HepG2 (cell line): Measurements from ENCODE around the gene RAB34. TPM values are rescaled to one million over a fixed set of nuclear protein-coding genes. Genes with fewer than 3 reads are reported as not detected.

ENCODE experiments used
- ATAC-seq: fragments of 200-7000 bp; cut with Tn5 transposase; 3 replicates; pipeline ENCODE4 v1.9.1; 2020; ENCODE audit warnings: mild to moderate bottlenecking, moderate library complexity
- BruUV-seq: library from RNA; stranded (reverse); fragments of 400-500 nt; replicated peaks from 2 replicates; lab custom pipeline; 2021; lab: Mats Ljungman, UMichigan
- CTCF ChIA-PET: fragments of 300-600 bp; formaldehyde crosslinking; extraction: SDS; loops from one replicate; lab custom pipeline; 2021; ENCODE audit warnings: low total read pairs, inconsistent platforms, low intra/inter-chr PET ratio; lab: Yijun Ruan, JAX
- POLR2A ChIA-PET: fragments of 350-600 bp; sonication (Branson Sonifier 250); formaldehyde crosslinking; loops from one replicate; lab custom pipeline; 2020; ENCODE audit warnings: antibody characterized with exemption, inconsistent platforms; lab: Yijun Ruan, JAX
- DNase-seq: peaks from one replicate; pipeline ENCODE4 v3.0.0-alpha.2; 2015; ENCODE audit warnings: low spot score
- FAIRE-seq: peaks from 3 replicates; lab custom pipeline; 2011; peaks lifted over from hg19 to GRCh38; lab: Jason Lieb, UNC
- H2AFZ ChIP-seq: one replicate; pipeline ENCODE4 v1.6.1; 2011; ENCODE audit warnings: low read length, inconsistent platforms
- H3K27ac ChIP-seq: fragments of 300-600 bp; 3 replicates; pipeline ENCODE4 v1.8.0; 2011; ENCODE audit warnings: mixed run types, mild to moderate bottlenecking, mixed read lengths, low read length, inconsistent platforms; ENCODE audit not compliant: insufficient read depth; ENCODE audit errors: extremely low read length
- H3K27me3 ChIP-seq, 2 experiments: fragments of 200-600 bp in 1 of 2; 2 replicates in 1 of 2; 3 replicates in 1 of 2; pipeline versions ENCODE4 v1.6.0 to v1.8.0; 2011; ENCODE audit warnings: low read length in 2 of 2, mild to moderate bottlenecking in 2 of 2, moderate library complexity in 2 of 2, inconsistent platforms in 1 of 2; ENCODE audit not compliant: insufficient read depth in 2 of 2, control insufficient read depth in 1 of 2
- H3K36me3 ChIP-seq, 2 experiments: fragments of 200-600 bp in 1 of 2; replicated peaks in 1 of 2; 2 replicates in 1 of 2; 3 replicates in 1 of 2; pipeline versions ENCODE4 v1.5.1 to v1.8.0; 2011; ENCODE audit warnings: low read length in 2 of 2, inconsistent platforms in 1 of 2; ENCODE audit not compliant: insufficient read depth in 2 of 2, control insufficient read depth in 1 of 2
- H3K4me1 ChIP-seq: 2 replicates; pipeline ENCODE4 v1.5.1; 2012; ENCODE audit warnings: low read length, inconsistent platforms; ENCODE audit not compliant: insufficient read depth
- H3K4me2 ChIP-seq: 2 replicates; pipeline ENCODE4 v1.6.0; 2011; ENCODE audit warnings: low read depth, low read length, inconsistent platforms
- H3K4me3 ChIP-seq, 3 experiments: fragments of 200-600 bp in 1 of 3; sonication (generic), shearing (Covaris generic) in 1 of 3; replicated peaks in 1 of 3; 2 replicates each; pipeline ENCODE4 v1.5.1; 2011 to 2016; ENCODE audit warnings: low read length in 3 of 3, inconsistent platforms in 2 of 3, low read depth in 2 of 3, mild to moderate bottlenecking in 2 of 3, control low read depth in 1 of 3, mixed read lengths in 1 of 3; ENCODE audit not compliant: insufficient read depth in 1 of 3
- H3K79me2 ChIP-seq: one replicate; pipeline ENCODE4 v1.6.1; 2011; ENCODE audit warnings: low read length, inconsistent platforms; ENCODE audit not compliant: insufficient read depth
- H3K9ac ChIP-seq: 2 replicates; pipeline ENCODE4 v1.6.0; 2011; ENCODE audit warnings: mild to moderate bottlenecking, low read depth, low read length, inconsistent platforms; ENCODE audit not compliant: insufficient read depth
- H3K9me3 ChIP-seq: 2 replicates; pipeline ENCODE4 v1.5.1; 2012; ENCODE audit warnings: mild to moderate bottlenecking, low read length
- H4K20me1 ChIP-seq: 2 replicates; pipeline ENCODE4 v1.6.0; 2011; ENCODE audit warnings: inconsistent platforms, mild to moderate bottlenecking, low read length, moderate library complexity; ENCODE audit not compliant: insufficient read depth
- BRCA1 ChIP-seq: sonication (generic); formaldehyde crosslinking; IDR thresholded peaks from 2 replicates; pipeline ENCODE4 v1.4.0; 2020; ENCODE audit warnings: missing genetic modification reagents
- CHCHD3 ChIP-seq: sonication (generic); formaldehyde crosslinking; IDR thresholded peaks from 2 replicates; pipeline ENCODE4 v1.8.0; 2022; ENCODE audit warnings: mild to moderate bottlenecking, missing genetic modification reagents, moderate library complexity
- KDM3A ChIP-seq: IDR thresholded peaks from 2 replicates; pipeline ENCODE4 v1.6.1; 2018; ENCODE audit warnings: low read depth, missing compliant biosample characterization
- LCORL ChIP-seq, 2 experiments: fragments of 450-650 bp in 1 of 2; sonication (generic) in 1 of 2; formaldehyde crosslinking in 1 of 2; IDR thresholded peaks; 2 replicates each; pipeline versions ENCODE4 v1.5.0 to v1.6.1; 2017 to 2020; ENCODE audit warnings: antibody characterized with exemption in 1 of 2, missing genetic modification reagents in 1 of 2
- MAFG ChIP-seq: sonication (generic); formaldehyde crosslinking; IDR thresholded peaks from 2 replicates; pipeline ENCODE4 v1.5.1; 2020; ENCODE audit warnings: mild to moderate bottlenecking, missing genetic modification reagents
- MTF2 ChIP-seq: sonication (generic); formaldehyde crosslinking; IDR thresholded peaks from 2 replicates; pipeline ENCODE4 v1.5.0; 2020; ENCODE audit warnings: missing genetic modification reagents, borderline replicate concordance
- NR3C1 ChIP-seq: sonication (generic); formaldehyde crosslinking; IDR thresholded peaks from 2 replicates; pipeline ENCODE4 v1.4.0; 2020; ENCODE audit warnings: missing genetic modification reagents
- NRL ChIP-seq: sonication (generic); formaldehyde crosslinking; IDR thresholded peaks from 2 replicates; pipeline ENCODE4 v1.5.0; 2020; ENCODE audit warnings: missing genetic modification reagents, mild to moderate bottlenecking, moderate library complexity, borderline replicate concordance
- U2AF2 ChIP-seq: fragments of 200-400 bp; formaldehyde crosslinking; IDR thresholded peaks from 2 replicates; pipeline ENCODE4 v1.6.1; 2017; ENCODE audit warnings: low read depth, mild to moderate bottlenecking, low read length
- YY1 ChIP-seq: IDR thresholded peaks from 2 replicates; pipeline ENCODE4 v1.6.1; 2011; ENCODE audit warnings: low read length, low read depth, moderate library complexity, mild to moderate bottlenecking; ENCODE audit not compliant: insufficient read depth, insufficient replicate concordance
- ZFP1 ChIP-seq: IDR thresholded peaks from 2 replicates; pipeline ENCODE4 v1.6.1; 2016
- ZNF605 ChIP-seq: sonication (generic); formaldehyde crosslinking; IDR thresholded peaks from 2 replicates; pipeline ENCODE4 v1.8.0; 2022; ENCODE audit warnings: mild to moderate bottlenecking, missing genetic modification reagents
- WGBS: methylation state at CpG from one replicate; pipeline ENCODE4 v1.1.6; 2017; ENCODE audit warnings: low lambda C conversion rate; 5-methylcytosine and 5-hydroxymethylcytosine counted together
- in situ Hi-C: cut with HindIII; loops from 2 replicates; pipeline ENCODE4 v1.10.0; 2017; ENCODE audit warnings: low pct_unique_long_range_greater_than_20kb; ENCODE audit not compliant: extremely low pct_ligation_motif_present
- intact Hi-C: fragments of 100-400 bp; cut with micrococcal nuclease; formaldehyde crosslinking; loops from one replicate; pipeline ENCODE4 v1.10.0; 2022; ENCODE audit not compliant: unreplicated experiment
- polyA plus RNA-seq, 8 experiments: library from polyadenylated mRNA; depleted of rRNA in 3 of 8; stranded (reverse) in 7 of 8; unstranded in 1 of 8; fragments of >200 nt; fragmentation: Illumina TruSeq in 4 of 8; extraction: Trizol in 4 of 8; gene quantifications; 2 replicates each; pipeline versions ENCODE4 v1.2.1 to v1.2.3, GENCODE V29; 2011 to 2016; ENCODE audit warnings: low read depth in 4 of 8, missing spikeins in 1 of 8, mixed read lengths in 1 of 8; ENCODE audit not compliant: insufficient read depth in 1 of 8
- total RNA-seq, 5 experiments: library from RNA; depleted of rRNA; stranded (reverse); fragments of >200 nt; fragmentation: Illumina TruSeq; extraction: Trizol; gene quantifications; 2 replicates each; pipeline ENCODE4 v1.2.3, GENCODE V29; 2016; ENCODE audit warnings: low read depth in 1 of 5
- TF ChIP-seq, protein P1 (sequence below): sonication (generic); formaldehyde crosslinking; IDR thresholded peaks from 2 replicates; pipeline ENCODE4 v1.4.0; 2020; ENCODE audit warnings: missing genetic modification reagents, mild to moderate bottlenecking, borderline replicate concordance
- TF ChIP-seq, protein P2 (sequence below): sonication (generic); formaldehyde crosslinking; IDR thresholded peaks from 2 replicates; pipeline ENCODE4 v1.4.0; 2020; ENCODE audit warnings: missing genetic modification reagents
- TF ChIP-seq, protein P3 (sequence below): sonication (generic); formaldehyde crosslinking; IDR thresholded peaks from 2 replicates; pipeline ENCODE4 v1.8.1; 2022; ENCODE audit warnings: low read depth, mild to moderate bottlenecking, missing genetic modification reagents

The RAB34 gene
- total and polyA plus RNA-seq, 2 of the 13 experiments (the other 11 are each of a cell fraction or from before 2014, with no cell fraction given), result 0.49 TPM; not detected in 1

DNA sequence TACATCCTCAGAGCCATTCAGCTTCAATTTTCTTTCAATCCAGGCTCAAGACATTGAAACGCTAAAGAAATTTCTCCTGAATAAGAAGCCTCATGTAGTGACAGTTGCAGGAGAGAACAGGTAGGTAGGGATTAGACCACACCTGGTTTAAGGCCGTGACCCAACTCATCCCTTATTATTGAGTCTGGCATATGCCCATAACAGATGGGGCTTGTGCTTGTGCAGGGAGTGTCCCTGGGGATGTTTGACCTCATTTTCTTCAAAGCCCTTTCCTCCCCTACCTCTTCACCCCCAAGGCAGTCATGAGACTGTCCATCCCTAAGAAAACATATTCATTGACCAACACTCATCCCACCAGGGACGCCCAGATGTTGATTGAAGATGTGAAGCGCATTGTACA is 31.4 kb downstream of the RAB34 start (continued):
- no peak for TF ChIP-seq NRL (CRISPR knock-in tag)
- no peak for TF ChIP-seq YY1

DNA sequence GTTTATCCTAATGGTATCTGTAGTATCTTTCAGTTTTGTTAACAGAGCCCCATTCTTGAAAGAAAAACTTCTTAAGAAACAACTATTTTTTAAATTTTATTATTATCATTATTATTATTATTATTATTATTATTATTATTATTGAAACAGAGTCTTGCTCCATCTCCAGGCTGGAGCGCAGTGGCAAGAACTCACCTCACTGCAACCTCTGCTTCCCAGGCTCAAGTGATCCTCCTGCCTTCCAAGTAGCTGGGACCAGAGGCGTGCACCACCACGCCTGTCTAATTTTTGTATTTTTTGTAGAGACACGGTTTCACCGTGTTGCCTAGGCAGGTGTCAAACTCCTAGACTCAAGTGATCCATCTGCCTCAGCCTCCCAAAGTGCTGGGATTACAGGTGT is 32.3 kb downstream of the RAB34 start:
- ChIA-PET POLR2A (no interaction called here), CTCF (interaction anchor here (1.2 kb wide), 1 partner anchor 35 kb away, joined by 4 read pairs; the partner anchor contains the start of gene RPL23A)
- H3K9me3 ChIP-seq, result no peaks in the 10 kb centered on the region
- no peak overlapping the region for H3K4me3 ChIP-seq
- no TSS peak for BruUV-seq
- WGBS, result 97% methylated on average over 5 of the region's 5 CpGs
- H3K27ac ChIP-seq, result no peak overlapping the region
- H2AFZ ChIP-seq, result no peak overlapping the region
- H3K79me2 ChIP-seq, result no peaks in the 10 kb centered on the region
- no peak for FAIRE-seq
- H3K9ac ChIP-seq, result no peak overlapping the region
- 0 out of 2 replicates have a peak, but pooled peaks cover 7% of the 10 kb centered on the region for H3K4me1 ChIP-seq
- ATAC-seq, result no peak
- no peak for TF ChIP-seq CHCHD3 (CRISPR knock-in tag)
- TF ChIP-seq MTF2 (CRISPR knock-in tag), result no peak
- no peak for TF ChIP-seq NR3C1
- no peak for TF ChIP-seq KDM3A (CRISPR knock-in tag)
- no peak for TF ChIP-seq ZFP1 (CRISPR knock-in tag)
- TF ChIP-seq, protein P1, sequence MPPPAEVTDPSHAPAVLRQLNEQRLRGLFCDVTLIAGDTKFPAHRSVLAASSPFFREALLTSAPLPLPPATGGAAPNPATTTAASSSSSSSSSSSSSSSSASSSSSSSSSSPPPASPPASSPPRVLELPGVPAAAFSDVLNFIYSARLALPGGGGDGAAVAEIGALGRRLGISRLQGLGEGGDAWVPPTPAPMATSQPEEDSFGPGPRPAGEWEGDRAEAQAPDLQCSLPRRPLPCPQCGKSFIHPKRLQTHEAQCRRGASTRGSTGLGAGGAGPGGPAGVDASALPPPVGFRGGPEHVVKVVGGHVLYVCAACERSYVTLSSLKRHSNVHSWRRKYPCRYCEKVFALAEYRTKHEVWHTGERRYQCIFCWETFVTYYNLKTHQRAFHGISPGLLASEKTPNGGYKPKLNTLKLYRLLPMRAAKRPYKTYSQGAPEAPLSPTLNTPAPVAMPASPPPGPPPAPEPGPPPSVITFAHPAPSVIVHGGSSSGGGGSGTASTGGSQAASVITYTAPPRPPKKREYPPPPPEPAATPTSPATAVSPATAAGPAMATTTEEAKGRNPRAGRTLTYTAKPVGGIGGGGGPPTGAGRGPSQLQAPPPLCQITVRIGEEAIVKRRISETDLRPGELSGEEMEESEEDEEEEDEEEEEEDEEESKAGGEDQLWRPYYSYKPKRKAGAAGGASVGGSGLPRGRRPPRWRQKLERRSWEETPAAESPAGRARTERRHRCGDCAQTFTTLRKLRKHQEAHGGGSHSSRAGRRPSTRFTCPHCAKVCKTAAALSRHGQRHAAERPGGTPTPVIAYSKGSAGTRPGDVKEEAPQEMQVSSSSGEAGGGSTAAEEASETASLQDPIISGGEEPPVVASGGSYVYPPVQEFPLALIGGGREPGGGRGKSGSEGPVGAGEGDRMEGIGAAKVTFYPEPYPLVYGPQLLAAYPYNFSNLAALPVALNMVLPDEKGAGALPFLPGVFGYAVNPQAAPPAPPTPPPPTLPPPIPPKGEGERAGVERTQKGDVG (CRISPR knock-in tag), result no peak
- no peak for TF ChIP-seq ZNF605
- TF ChIP-seq BRCA1, result no peak
- TF ChIP-seq MAFG, result no peak
- TF ChIP-seq U2AF2, result no peak
- TF ChIP-seq, protein P2, sequence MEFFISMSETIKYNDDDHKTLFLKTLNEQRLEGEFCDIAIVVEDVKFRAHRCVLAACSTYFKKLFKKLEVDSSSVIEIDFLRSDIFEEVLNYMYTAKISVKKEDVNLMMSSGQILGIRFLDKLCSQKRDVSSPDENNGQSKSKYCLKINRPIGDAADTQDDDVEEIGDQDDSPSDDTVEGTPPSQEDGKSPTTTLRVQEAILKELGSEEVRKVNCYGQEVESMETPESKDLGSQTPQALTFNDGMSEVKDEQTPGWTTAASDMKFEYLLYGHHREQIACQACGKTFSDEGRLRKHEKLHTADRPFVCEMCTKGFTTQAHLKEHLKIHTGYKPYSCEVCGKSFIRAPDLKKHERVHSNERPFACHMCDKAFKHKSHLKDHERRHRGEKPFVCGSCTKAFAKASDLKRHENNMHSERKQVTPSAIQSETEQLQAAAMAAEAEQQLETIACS (CRISPR knock-in tag), result no peak
- TF ChIP-seq, protein P3, sequence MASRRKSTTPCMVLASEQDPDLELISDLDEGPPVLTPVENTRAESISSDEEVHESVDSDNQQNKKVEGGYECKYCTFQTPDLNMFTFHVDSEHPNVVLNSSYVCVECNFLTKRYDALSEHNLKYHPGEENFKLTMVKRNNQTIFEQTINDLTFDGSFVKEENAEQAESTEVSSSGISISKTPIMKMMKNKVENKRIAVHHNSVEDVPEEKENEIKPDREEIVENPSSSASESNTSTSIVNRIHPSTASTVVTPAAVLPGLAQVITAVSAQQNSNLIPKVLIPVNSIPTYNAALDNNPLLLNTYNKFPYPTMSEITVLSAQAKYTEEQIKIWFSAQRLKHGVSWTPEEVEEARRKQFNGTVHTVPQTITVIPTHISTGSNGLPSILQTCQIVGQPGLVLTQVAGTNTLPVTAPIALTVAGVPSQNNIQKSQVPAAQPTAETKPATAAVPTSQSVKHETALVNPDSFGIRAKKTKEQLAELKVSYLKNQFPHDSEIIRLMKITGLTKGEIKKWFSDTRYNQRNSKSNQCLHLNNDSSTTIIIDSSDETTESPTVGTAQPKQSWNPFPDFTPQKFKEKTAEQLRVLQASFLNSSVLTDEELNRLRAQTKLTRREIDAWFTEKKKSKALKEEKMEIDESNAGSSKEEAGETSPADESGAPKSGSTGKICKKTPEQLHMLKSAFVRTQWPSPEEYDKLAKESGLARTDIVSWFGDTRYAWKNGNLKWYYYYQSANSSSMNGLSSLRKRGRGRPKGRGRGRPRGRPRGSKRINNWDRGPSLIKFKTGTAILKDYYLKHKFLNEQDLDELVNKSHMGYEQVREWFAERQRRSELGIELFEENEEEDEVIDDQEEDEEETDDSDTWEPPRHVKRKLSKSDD (CRISPR knock-in tag), result no peak
- TF ChIP-seq LCORL (IDR thresholded peaks at IDR 0.05), result no peak
- TF ChIP-seq LCORL (CRISPR knock-in tag; IDR thresholded peaks at IDR 0.05), result no peak
- TF ChIP-seq, all 625 proteins: peak for 0
- H3K4me2 ChIP-seq, result no peak overlapping the region
- peaks cover 58 to 96% of the 10 kb centered on the region in 2 experiments for H3K36me3 ChIP-seq
- no peaks in the 10 kb centered on the region for H4K20me1 ChIP-seq
- H3K27me3 ChIP-seq, result no peaks in the 10 kb centered on the region
- no peak for DNase-seq
- intact Hi-C loops (loop anchor here (2.0 kb wide), 2 partner anchors 41 to 65 kb away; partner anchors contain the start of gene TLCD1), in situ Hi-C loops (no loop called here)
